PC-3 (cell line): ENCODE results near the gene PTH2. TPM values are rescaled to one million over a fixed set of nuclear protein-coding genes. Genes with fewer than 3 reads are reported as not detected.

ENCODE experiments used
- ATAC-seq: fragments of 200-7000 bp; cut with Tn5 transposase; 2 replicates; pipeline ENCODE4 v1.9.1; 2020; ENCODE audit warnings: mild to moderate bottlenecking, moderate library complexity
- BruUV-seq: library from RNA; stranded (reverse); fragments of 400-500 nt; replicated peaks from 2 replicates; lab custom pipeline; 2021; lab: Mats Ljungman, UMichigan
- CTCF ChIA-PET: fragments of 300-600 bp; sonication (Branson Sonifier 250); formaldehyde crosslinking; loops from one replicate; lab custom pipeline; 2022; ENCODE audit warnings: antibody characterized with exemption; lab: Charles Lee
- POLR2A ChIA-PET: fragments of 300-600 bp; sonication (Branson Sonifier 250); formaldehyde crosslinking; loops from one replicate; lab custom pipeline; 2022; ENCODE audit warnings: antibody characterized with exemption; ENCODE audit not compliant: unreplicated experiment; lab: Charles Lee
- DNase-seq: peaks from one replicate; pipeline ENCODE4 v3.0.0-alpha.2; 2015
- H2AFZ ChIP-seq: fragments of 300-600 bp; sonication (generic); 2 replicates; pipeline ENCODE4 v1.6.0; 2016; ENCODE audit warnings: antibody characterized with exemption, low read length
- H3F3A ChIP-seq: fragments of 300-600 bp; sonication (generic); one replicate; pipeline ENCODE4 v1.6.0; 2017; ENCODE audit warnings: antibody characterized with exemption, low read length, control low read depth, mild to moderate bottlenecking; ENCODE audit not compliant: unreplicated experiment
- H3K27ac ChIP-seq: fragments of 300-600 bp; sonication (generic); 2 replicates; pipeline ENCODE4 v1.5.1; 2016; ENCODE audit warnings: mild to moderate bottlenecking, low read length
- H3K27me3 ChIP-seq: fragments of 300-600 bp; sonication (generic); 2 replicates; pipeline ENCODE4 v1.6.1; 2016; ENCODE audit warnings: low read length, mixed read lengths
- H3K36me3 ChIP-seq: fragments of 300-600 bp; sonication (generic); 2 replicates; pipeline ENCODE4 v1.6.1; 2016; ENCODE audit warnings: low read depth, mixed run types, low read length, mixed read lengths
- H3K4me1 ChIP-seq: fragments of 300-600 bp; sonication (generic); 2 replicates; pipeline ENCODE4 v1.5.1; 2016; ENCODE audit warnings: low read length; ENCODE audit not compliant: insufficient read depth
- H3K4me2 ChIP-seq: fragments of 300-600 bp; sonication (generic); 2 replicates; pipeline ENCODE4 v1.6.0; 2016; ENCODE audit warnings: low read length
- H3K4me3 ChIP-seq: fragments of 300-600 bp; sonication (generic); 2 replicates; pipeline ENCODE4 v1.5.1; 2016; ENCODE audit warnings: mild to moderate bottlenecking, low read length, mixed read lengths
- H3K79me2 ChIP-seq: fragments of 300-600 bp; sonication (generic); 2 replicates; pipeline ENCODE4 v1.6.1; 2017; ENCODE audit warnings: low read length, mixed read lengths
- H3K9ac ChIP-seq: fragments of 300-600 bp; sonication (generic); 2 replicates; pipeline ENCODE4 v1.6.0; 2016; ENCODE audit warnings: mild to moderate bottlenecking, low read length
- H3K9me2 ChIP-seq: fragments of 300-600 bp; sonication (generic); replicated peaks from 2 replicates; pipeline ENCODE4 v1.6.1; 2016; ENCODE audit warnings: mixed run types, low read length, mixed read lengths
- H3K9me3 ChIP-seq: fragments of 300-600 bp; sonication (generic); 2 replicates; pipeline ENCODE4 v1.6.1; 2016; ENCODE audit warnings: low read length, mixed read lengths
- H4K20me1 ChIP-seq: fragments of 300-600 bp; sonication (generic); 2 replicates; pipeline ENCODE4 v1.6.1; 2016; ENCODE audit warnings: low read length, mixed read lengths
- CTCF ChIP-seq: fragments of 300-600 bp; sonication (generic); conservative IDR thresholded peaks from 2 replicates; pipeline ENCODE4 v1.5.1; 2017; ENCODE audit warnings: antibody characterized with exemption, low read depth, mild to moderate bottlenecking, low read length
- EZH2 ChIP-seq: fragments of 300-600 bp; sonication (generic); IDR thresholded peaks from one replicate; pipeline ENCODE4 v1.6.1; 2017; ENCODE audit warnings: antibody characterized with exemption, mild to moderate bottlenecking, low read length; ENCODE audit not compliant: unreplicated experiment
- EZH2phosphoT487 ChIP-seq: fragments of 300-600 bp; sonication (generic); IDR thresholded peaks from 2 replicates; pipeline ENCODE4 v1.6.1; 2018; ENCODE audit warnings: mild to moderate bottlenecking, antibody characterized with exemption, low read length, borderline replicate concordance
- intact Hi-C: fragments of 100-400 bp; cut with micrococcal nuclease; formaldehyde crosslinking; loops from 2 replicates; pipeline ENCODE4 v1.9.0; 2023
- total RNA-seq: library from RNA; depleted of rRNA; stranded (reverse); fragments of >200 nt; gene quantifications from 2 replicates; pipeline ENCODE4 v1.2.3, GENCODE V29; 2014

The PTH2 gene
- total RNA-seq, 1 experiment from 2014 or later: not detected

- Histone ChIP-seq H3K4me2 (peak overlapping the region; percentile 100), H3F3A (no peaks in the 10 kb centered on the region), H2AFZ (peak overlapping the region; percentile 100), H4K20me1 (no peaks in the 10 kb centered on the region), H3K9ac (peak overlapping the region; percentile 66), H3K9me3 (no peaks in the 10 kb centered on the region), H3K36me3 (peaks cover 2% of the 10 kb centered on the region; the same call in 1 of the 2 replicates), H3K9me2 (no peaks in the 10 kb centered on the region), H3K27ac (no peak overlapping the region), H3K27me3 (peaks cover 36% of the 10 kb centered on the region), H3K4me3 (peak overlapping the region; percentile 87), H3K4me1 (no peaks in the 10 kb centered on the region), H3K79me2 (no peaks in the 10 kb centered on the region)
- POLR2A ChIA-PET: no interaction called here
- ATAC-seq: peak; percentile 84
- DNase-seq: peak; percentile 98
- intact Hi-C loops: loop anchor here (1.0 kb wide), 4 partner anchors 8 to 104 kb away; partner anchors contain the start of genes DKKL1 and PIH1D1
- TSS peak; percentile 32 for BruUV-seq
- TF ChIP-seq CTCF: peak; percentile 93
- no peak for TF ChIP-seq EZH2
- TF ChIP-seq EZH2phosphoT487: no peak
- CTCF ChIA-PET: no interaction called here
These were observed 20.3 kb upstream of the PTH2 start for GRCh38 chr19:49443366-49444099.

GRCh38 chr19:49442771-49443365 is 19.6 kb upstream of the PTH2 start:
- peak overlapping the region; percentile 87 for H3K4me3 ChIP-seq
- peak; percentile 75 for ATAC-seq
- no peaks in the 10 kb centered on the region for H3K4me1 ChIP-seq
- peak overlapping the region; percentile 100 for H2AFZ ChIP-seq
- no peaks in the 10 kb centered on the region for H3K36me3 ChIP-seq
- H3K9ac ChIP-seq: peak overlapping the region; percentile 66
- H3K4me2 ChIP-seq: peak overlapping the region; percentile 100
- H3K9me3 ChIP-seq: no peaks in the 10 kb centered on the region
- no TSS peak for BruUV-seq
- POLR2A ChIA-PET: no interaction called here
- intact Hi-C loops: loop anchor here (1.0 kb wide), 4 partner anchors 8 to 104 kb away; partner anchors contain the start of genes DKKL1 and PIH1D1
- H3K27ac ChIP-seq: no peak overlapping the region
- peak; percentile 92 for DNase-seq
- TF ChIP-seq CTCF: no peak
- no peak for TF ChIP-seq EZH2
- H3F3A ChIP-seq: no peaks in the 10 kb centered on the region
- no peaks in the 10 kb centered on the region for H3K79me2 ChIP-seq
- no peaks in the 10 kb centered on the region for H3K9me2 ChIP-seq
- CTCF ChIA-PET: interaction anchor here (0.6 kb wide), 3 partner anchors 52 to 125 kb away, joined by 3 to 6 read pairs (median 5); no protein-coding TSS in a partner anchor
- H4K20me1 ChIP-seq: no peaks in the 10 kb centered on the region
- peaks cover 43% of the 10 kb centered on the region for H3K27me3 ChIP-seq
